C4-2B (cell line): ENCODE results near the gene ZNF880.

Experiments
- CTCF ChIP-seq: fragments of 450-650 bp; conservative IDR thresholded peaks from 2 replicates; pipeline ENCODE4 v1.5.1; 2017; ENCODE audit warnings: mild to moderate bottlenecking
- ZFX ChIP-seq: fragments of 450-650 bp; IDR thresholded peaks from 2 replicates; pipeline ENCODE4 v1.6.1; 2017

GRCh38 chr19:52322429-52322828, 47.3 kb upstream of the ZNF880 start:
- TF ChIP-seq CTCF (no peak), ZFX (no peak)
